DOHH2 (cell line): ENCODE results near the gene DENR.

Experiments used
- CTCF ChIP-seq: fragments of 200-600 bp; sonication (generic); IDR thresholded peaks from one replicate; pipeline ENCODE4 v1.5.1; 2014; ENCODE audit warnings: antibody characterized with exemption, mild to moderate bottlenecking, low read depth, low read length; ENCODE audit not compliant: poor library complexity, severe bottlenecking
- EZH2phosphoT487 ChIP-seq: fragments of 200-600 bp; sonication (generic); IDR thresholded peaks from 2 replicates; pipeline ENCODE4 v1.6.1; 2017; ENCODE audit warnings: borderline replicate concordance, mild to moderate bottlenecking, antibody characterized with exemption, low read length, moderate library complexity, mixed read lengths

GRCh38 chr12:122729583-122730214 lies 22.9 kb upstream of the DENR start:
- TF ChIP-seq CTCF (no peak), EZH2phosphoT487 (no peak)
